GM18517 (cell line): ENCODE results near the gene SMLR1.
"Not testable (repeated sequence)": the region's sequence is repeated elsewhere in the genome, so short reads cannot be mapped to it uniquely, and the experiment has no call there.

ENCODE experiments used
- ATAC-seq: cut with Tn5 transposase; IDR thresholded peaks from one replicate; pipeline ENCODE4 v1.9.1; 2021; ENCODE audit warnings: mild to moderate bottlenecking, moderate library complexity; ENCODE audit not compliant: unreplicated experiment

Gene SMLR1

GRCh38 chr6:130827247-130828149 lies at the start of gene SMLR1:
TSS of gene SMLR1 (plus strand) at chr6:130827406. CDS start at chr6:130827414, 8 bp downstream.
- ATAC-seq = no peak

GRCh38 chr6:130778946-130779657 lies 48.1 kb upstream of the SMLR1 start:
- ATAC-seq = no peak

DNA sequence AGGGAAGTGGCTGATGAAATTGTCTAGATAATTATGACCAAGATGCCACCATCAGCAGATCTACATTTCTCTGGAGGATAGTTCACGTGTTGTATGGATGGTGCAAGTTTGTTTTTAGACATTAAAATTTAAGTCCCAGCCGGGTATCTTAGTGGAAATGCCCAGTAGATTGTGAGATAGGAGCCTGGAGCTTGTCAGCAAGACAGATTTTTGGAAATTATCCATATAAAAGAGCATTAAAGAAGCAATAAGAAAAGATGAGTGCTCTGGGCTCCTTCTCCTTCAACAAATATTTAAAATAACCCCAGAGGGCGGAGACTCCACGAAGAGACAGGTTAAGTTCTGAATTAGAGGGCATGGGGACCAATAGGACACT lies 47.6 kb upstream of the SMLR1 start:
- ATAC-seq = no peak

DNA sequence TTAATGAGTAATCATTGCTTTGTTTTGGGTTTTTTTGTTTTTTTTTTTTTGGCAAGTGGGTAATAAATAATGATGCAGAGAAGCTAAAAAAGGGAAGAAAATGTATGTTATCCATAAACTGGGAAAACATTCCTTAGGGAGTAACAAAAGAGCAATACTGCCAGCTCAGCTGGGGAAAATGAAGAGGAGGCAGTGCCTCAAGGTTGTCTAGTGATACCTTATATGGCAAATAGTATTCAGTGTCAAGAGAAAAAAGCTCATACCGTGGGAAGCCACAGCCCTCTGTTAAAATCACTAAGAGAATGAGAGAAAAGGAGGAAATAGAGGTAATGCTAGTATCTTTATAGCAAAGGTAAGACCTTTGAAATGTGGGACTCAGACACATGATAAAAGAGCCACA lies 47.1 kb upstream of the SMLR1 start:
- ATAC-seq = no peak

GRCh38 chr6:130781557-130781956 lies 45.6 kb upstream of the SMLR1 start:
- ATAC-seq = no peak

DNA sequence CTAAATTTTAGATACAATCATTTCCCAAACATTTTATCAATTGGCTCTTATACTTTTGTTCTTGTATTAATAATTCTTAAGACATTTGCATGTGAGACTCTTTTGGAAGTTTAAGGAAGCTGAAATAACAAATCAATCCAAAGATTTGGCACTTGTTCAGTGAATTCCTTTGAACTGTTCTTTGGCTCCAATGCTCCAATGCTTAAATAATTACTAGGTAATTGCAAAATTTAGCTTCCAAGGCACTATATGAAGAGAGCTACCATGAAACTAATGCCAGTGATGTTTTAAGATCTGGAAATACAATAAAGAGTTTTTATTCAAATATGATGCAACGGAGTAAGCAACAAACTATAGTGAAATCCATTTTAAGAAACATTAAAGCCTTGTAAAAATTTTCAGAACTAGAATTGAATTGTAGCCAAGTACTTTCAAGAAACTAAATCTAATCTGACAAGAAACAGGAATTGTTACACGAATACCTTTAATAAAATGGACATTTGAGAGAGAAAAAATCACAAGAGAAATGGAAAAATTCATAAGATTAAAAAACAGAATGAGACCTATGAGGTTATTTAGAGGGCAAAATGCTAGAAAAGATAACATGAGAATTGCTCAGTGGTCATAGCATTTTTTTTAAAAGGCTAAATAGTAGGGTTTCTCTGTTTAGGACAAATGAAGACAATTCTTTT lies 43.6 kb upstream of the SMLR1 start:
- no peak for ATAC-seq

DNA sequence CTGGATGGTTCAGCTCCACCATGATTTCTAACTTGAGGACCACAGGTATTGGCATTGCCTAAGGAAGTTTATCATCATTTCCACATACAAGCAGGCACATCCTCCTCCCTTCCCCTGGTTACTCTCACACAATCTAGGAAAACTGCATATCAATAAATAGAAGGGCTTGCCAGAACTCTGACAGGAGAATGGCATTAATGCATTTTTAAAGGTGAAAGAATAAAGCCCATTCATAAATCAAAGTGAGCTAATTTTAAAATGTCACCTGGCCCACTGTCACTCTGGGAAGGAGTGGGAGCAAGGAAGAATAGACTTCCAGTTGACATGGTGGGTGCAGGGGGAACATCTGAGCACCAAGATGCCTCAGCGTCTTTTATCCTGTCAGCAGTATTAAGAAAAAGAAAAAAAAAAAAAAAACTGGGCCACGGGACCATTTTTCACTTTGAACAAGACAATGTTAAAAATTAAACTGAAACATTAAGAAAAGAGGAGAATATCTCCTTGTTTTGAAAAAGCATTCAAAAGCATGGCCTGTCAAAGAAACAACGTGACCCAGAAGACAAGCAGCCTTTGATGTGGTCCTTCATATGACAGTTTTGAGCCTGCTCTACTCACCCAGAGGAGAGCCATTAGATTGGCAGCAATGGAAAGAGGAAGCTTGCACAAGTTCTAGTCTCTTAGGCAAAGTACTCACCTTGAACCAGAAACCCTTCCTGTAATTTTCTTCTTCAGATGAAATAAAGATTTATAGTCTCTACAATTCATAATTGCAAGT lies 39.3 kb upstream of the SMLR1 start:
- no peak for ATAC-seq

DNA sequence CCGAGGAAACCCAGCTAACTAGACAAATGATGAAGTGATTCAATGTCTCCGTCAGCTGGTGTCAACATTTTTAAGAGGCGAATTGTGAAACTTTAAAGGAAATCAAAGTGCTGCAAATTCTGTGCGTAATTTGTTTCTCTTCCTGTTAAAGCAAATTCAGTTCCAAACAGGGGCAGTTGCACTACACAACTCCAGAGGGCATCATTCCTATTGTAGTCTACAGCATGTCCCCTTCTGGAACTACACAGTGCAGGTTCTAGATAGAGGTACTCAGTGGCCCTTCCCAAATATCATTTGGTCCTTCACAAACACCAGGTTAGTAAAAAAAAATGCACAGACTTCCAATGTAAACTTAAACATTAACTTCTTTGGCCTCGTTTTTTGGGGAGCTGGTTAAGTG lies 38.3 kb upstream of the SMLR1 start:
- no peak for ATAC-seq

GRCh38 chr6:130794010-130794697 lies 33.1 kb upstream of the SMLR1 start:
- ATAC-seq = no peak

DNA sequence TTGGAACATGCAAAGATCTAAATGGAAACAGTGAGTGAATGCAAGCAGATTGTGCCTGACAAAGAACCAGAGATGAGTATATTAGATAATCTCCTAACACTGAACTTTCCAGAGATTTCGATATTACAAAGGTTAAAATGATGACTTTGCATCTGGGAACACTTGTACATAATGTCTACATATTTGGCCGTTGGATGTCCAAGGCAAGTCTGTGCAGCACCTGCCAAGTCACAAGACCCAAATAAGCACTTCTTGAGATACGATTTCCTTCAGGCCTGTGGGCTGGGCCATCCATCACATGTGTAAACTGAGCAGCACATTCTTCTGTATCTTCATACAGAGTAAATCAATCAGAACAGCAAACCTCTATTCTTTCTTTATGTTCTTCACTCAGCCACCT lies 32.5 kb upstream of the SMLR1 start:
- ATAC-seq = no peak

DNA sequence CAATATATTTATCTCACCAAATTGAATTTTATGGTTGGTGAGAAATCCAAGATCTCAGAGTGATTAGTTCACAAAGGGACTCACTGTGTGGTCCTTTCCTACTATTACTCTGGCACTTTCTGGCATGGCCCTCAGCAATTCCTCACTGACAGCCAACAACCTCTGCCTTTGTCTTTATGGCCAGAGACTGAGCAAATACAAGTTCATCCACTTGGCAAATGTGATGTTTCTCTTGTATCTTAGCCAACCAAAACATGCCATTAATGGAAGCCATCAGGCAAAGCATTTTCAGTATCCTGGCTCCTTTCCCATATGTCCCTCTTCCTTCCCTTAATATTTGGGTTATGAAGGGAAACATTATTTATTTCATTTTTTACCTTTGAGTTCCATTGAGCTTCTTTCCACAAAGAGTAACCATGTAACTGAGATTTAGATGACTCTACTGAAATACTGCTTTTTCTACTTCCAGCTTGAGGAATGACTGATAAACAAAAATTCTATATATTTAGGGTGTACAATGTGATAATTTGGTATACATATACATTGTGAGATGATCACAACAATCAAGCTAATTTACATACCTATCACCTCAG lies 30.8 kb upstream of the SMLR1 start:
- ATAC-seq = no peak

GRCh38 chr6:130797061-130797460 lies 30.1 kb upstream of the SMLR1 start:
- ATAC-seq = no peak

DNA sequence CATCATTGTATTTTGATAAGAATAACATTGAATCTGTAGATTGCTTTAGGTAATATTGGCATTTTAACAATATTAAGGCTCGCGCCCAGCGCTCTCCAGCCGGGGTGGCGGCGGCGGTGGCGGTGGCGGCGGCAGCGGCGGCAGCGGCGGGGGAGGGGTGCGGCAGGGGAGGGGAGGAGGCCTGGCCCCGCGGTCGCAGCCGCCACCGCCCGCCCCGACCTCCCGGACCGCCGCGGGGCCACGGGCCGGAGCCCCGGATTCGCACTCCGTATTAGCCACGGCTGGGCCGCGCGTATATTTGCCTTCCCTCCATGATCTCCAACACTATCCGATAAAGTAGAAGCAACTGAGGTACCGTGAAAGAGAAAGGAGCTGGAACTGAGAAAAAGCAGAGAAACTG lies 25.8 kb upstream of the SMLR1 start:
- ATAC-seq = not testable (repeated sequence)

DNA sequence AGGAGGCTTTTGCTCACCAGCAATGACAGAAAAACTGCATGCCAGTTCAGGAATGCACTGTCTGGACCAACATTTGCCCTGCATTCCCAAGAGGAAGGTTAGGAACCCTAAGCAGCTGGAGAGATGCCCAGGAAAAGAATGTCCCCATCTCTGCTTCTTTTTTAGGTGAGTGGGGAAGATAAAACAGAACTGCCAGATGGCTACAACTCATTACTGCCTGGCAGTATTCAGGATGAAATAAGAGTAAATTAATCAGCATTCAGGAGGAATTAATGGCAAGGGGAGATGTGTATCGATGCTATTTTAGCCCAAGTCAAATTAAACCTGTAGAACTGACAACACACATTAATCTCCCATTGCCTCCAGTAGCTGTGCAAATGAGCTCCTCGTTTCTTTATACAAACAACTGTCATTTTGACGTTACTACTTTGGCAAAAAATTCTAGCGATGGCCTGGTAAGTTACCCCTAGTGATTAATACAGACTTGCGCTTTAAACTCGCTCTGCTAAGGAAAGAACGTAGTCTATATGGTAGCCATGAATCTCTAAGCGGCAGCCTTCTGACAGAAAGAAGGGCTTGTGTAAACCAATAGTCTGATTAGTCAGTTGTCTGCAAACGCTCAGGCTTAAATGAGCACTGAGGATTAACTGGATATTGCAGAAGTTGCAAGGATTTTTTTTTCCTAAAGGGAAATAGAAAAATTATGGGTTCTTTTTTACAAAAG lies 16.7 kb upstream of the SMLR1 start:
- ATAC-seq = no peak

GRCh38 chr6:130811932-130812331 lies 15.3 kb upstream of the SMLR1 start:
- no peak for ATAC-seq

- no peak for ATAC-seq
Measured at GRCh38 chr6:130814506-130814905, 12.7 kb upstream of the SMLR1 start.

DNA sequence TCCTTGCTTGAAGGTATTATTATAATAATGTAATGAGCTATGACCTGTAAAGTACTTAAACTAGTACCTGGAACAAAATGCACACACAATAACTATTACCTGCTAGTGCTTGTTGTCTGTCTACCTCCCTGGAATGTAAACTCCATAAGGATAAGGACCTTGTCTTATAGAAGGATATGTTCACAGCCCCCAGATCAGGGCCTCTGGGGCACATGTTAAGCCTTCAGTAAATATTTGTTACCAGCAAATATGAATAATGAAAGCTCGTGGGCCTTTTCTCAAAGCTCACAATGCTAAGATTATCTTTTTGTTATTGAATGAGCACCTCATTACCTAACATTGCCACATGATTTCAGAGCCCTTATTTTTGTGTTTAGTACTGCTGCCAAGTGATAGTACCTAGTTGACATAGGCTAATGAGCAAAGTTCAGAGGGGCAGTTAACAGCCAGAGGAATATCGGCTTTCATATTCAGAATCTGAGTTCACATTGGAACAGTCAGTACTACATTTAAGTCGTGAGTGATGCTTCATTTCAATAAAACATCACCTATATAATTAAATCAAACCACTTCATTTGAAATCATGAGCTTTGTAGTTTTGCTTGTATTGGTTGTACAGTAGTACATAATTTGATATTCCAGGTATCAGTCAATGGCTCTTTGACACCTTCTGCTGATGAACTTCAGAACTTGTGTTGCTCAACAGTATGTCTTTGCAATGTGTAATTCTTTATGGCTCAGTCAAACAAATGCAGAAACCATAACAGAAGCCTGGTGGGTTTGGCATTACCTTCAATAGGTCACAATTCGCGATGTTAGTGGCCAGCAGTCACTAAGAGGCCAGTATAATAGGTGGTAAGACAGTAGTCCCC lies 11.8 kb upstream of the SMLR1 start:
- ATAC-seq = no peak

DNA sequence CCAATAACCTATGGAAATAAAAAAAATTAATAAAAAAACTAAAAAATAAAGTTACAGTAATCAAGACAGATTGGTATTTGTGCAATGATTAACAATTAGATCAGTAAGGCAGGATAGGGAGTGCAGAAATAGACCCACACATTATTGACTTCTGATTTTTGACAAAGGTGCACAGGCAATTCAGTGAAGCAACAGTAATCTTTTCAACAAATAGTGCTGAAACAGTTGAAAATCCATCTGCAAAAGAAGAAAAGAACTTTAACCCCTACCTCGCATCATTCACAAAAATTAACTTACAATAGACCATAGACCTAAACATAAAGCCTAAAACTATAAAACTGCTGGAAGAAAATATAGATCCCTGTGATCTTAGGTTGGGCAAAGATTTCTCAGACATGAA lies 4.5 kb upstream of the SMLR1 start:
- no peak for ATAC-seq
